ENCODE data around the gene SUMO3.

SUMO3 gene

GRCh38 chr21:44822484-44823178 lies 4.8 kb upstream of the SUMO3 start:
- H3K9me3 Mint-ChIP-seq, result peaks cover 30% of the 10 kb centered on the region
- no peak overlapping the region for H3K4me3 Mint-ChIP-seq
- H3K36me3 Mint-ChIP-seq (ENCODE audit: low read depth), result no peaks in the 10 kb centered on the region
- H3K27ac Mint-ChIP-seq, result no peak overlapping the region
- H3K27me3 Mint-ChIP-seq, result peaks cover 7% of the 10 kb centered on the region
- H3K4me1 Mint-ChIP-seq (ENCODE audit: low read depth), result peaks cover 12% of the 10 kb centered on the region

DNA sequence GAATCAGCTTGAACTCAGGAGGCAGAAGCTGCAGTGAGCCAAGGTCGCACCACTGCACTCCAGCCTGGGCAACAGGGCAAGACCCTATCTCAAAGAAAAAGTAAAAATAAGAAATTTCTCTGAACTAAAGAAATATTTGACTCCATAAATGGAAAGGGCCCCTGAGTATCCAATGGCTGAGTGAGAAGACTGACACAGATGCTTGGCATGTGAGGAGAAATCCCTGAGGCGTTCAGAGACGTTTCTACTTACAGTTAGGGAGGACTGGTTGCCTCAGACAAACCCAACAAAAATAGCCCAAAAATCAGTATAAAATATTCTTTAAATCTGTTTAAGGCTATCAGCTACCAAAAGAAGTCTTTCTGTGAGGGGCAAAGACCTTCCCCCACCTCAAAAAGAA lies 3.0 kb upstream of the SUMO3 start:
- H3K27ac Mint-ChIP-seq, result no peak overlapping the region
- H3K4me3 Mint-ChIP-seq, result no peak overlapping the region
- H3K9me3 Mint-ChIP-seq, result peaks cover 23% of the 10 kb centered on the region
- peaks cover 7% of the 10 kb centered on the region for H3K27me3 Mint-ChIP-seq
- peaks cover 20% of the 10 kb centered on the region for H3K4me1 Mint-ChIP-seq (ENCODE audit: low read depth)
- H3K36me3 Mint-ChIP-seq (ENCODE audit: low read depth), result no peaks in the 10 kb centered on the region

DNA sequence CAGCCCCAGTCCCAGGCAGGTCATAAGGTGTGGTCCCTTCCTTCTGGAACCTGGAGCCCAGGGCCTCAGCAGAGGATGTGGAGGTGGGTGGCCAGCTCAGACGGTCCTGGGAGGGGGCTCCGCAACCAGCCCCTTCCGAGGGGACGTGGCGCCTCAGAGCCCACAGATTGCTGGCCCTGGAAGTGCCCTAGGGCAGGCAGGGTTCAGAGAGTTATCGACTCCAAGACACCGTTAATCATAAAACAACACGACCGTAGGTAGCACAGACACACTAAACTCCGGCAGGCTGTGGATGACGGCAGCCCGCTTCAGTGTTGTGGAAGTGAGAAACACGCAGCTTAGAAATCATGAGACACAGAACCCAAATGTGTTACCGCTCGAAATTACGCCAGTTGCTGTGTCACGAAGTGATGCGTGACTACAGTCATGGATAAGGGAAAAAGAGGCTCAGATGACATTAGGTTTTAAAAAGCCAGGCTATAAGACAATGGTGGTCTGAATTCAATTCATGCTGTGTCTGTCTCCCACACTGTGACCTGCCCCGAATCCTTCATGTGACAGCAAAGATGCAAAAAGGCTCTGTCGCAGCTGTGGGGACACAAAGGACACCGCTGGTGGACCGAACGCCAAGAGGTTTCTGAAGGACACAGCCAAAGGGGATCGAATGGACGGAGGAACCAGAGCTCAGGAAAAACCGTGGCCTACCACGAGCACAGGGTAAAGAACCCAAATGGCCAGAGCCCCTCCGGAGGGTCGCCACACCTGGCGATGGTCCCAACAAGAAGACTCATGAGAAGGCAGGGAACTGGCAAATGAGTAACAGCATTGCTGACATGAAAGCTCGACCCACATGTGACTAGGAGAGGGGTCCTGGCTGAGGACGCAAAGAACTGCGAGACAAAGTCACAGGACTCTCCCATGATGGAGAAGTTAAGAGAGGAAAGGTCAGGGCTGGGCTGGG lies 1.7 kb upstream of the SUMO3 start:
- no peaks in the 10 kb centered on the region for H3K36me3 Mint-ChIP-seq (ENCODE audit: low read depth)
- peak overlapping the region; percentile 21 for H3K27ac Mint-ChIP-seq
- H3K27me3 Mint-ChIP-seq, result peaks cover 7% of the 10 kb centered on the region
- H3K9me3 Mint-ChIP-seq, result peaks cover 23% of the 10 kb centered on the region
- peak overlapping the region; percentile 66 for H3K4me3 Mint-ChIP-seq
- H3K4me1 Mint-ChIP-seq (ENCODE audit: low read depth), result peaks cover 21% of the 10 kb centered on the region

DNA sequence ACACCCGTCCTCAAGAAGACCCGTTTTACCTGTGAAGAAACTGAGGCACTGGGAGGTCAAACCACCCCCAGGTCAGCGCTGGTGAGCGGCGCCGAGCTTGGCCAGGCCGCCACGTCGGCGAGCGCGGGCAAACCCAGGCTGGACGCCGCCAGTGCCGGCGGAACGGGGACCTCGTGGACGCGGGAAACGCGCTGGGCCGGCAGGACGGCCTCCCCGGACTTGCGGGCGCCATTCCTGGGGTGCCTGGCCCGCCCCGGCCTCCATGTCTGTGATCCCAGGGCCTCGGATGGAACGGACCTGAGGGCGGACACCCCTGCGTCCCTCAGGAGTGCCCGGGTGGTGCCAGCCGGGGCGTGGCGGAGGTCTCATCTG lies 764 bp upstream of the SUMO3 start:
- Mint-ChIP-seq H3K4me3 (peak overlapping the region; percentile 66), H3K27me3 (peaks cover 7% of the 10 kb centered on the region), H3K27ac (no peak overlapping the region), H3K9me3 (peaks cover 20% of the 10 kb centered on the region), H3K36me3 (ENCODE audit: low read depth) (no peaks in the 10 kb centered on the region), H3K4me1 (ENCODE audit: low read depth) (peaks cover 21% of the 10 kb centered on the region)

DNA sequence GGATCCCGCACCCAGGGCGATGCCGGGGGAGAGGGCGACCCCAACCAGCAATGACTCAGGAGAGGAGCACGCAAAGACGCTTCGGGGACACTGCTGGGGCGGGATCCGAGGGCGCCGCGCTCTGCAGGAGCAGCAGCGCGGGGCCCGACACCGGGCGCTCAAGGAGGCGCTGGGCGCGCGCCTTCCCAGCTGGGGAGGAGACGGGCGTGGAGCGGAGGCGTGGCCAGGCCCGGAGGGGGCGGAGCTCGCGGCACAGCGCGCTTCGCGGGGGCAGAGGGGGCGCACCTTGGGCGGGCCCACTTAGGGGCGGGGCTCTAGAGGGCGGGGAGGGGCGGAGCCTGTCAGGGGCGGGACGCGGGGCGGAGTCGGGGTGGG lies 369 bp downstream of the SUMO3 start:
- H3K4me1 Mint-ChIP-seq (ENCODE audit: low read depth), result peaks cover 12% of the 10 kb centered on the region
- H3K27me3 Mint-ChIP-seq, result peaks cover 7% of the 10 kb centered on the region
- H3K9me3 Mint-ChIP-seq, result peaks cover 12% of the 10 kb centered on the region
- H3K36me3 Mint-ChIP-seq (ENCODE audit: low read depth), result peaks cover 8% of the 10 kb centered on the region
- no peak overlapping the region for H3K27ac Mint-ChIP-seq
- H3K4me3 Mint-ChIP-seq, result peak overlapping the region; percentile 74

DNA sequence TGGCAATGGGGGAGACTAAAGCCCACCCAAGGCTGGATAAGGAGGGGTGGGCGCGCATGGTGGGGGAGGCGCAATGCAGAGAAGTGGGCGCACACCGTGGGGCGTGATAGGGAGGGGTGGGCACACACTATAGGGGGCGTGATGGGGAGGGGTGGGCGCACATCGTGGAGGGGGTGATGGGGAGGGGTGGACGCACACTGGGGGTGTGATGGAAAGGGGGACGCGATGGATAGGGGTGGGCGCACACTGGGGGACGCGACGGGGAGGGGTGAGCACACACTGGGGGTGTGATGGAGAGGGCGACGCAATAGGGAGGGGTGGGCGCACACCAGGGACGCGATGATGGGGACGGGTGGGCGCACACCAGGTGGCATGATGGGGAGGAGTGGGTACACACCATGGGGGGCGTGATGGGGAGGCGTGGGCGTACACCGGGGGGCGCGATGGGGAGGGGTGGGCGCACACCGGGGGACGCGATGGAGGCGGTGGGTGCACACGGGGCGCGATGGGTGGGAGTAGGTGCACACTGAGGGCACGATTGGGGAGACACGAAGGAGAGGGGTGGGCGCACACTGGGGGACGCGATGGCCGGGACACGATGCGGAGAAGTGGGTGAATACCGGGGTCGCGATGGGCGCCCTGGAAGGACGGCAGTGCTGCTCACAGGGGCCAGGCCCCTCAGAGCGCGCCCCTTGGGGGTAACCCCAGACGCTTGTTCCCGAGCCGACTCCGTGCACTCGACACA lies 929 bp downstream of the SUMO3 start:
- peak overlapping the region; percentile 49 for H3K27ac Mint-ChIP-seq
- H3K4me1 Mint-ChIP-seq (ENCODE audit: low read depth), result peaks cover 10% of the 10 kb centered on the region
- peaks cover 6% of the 10 kb centered on the region for H3K9me3 Mint-ChIP-seq
- H3K27me3 Mint-ChIP-seq, result peaks cover 7% of the 10 kb centered on the region
- H3K4me3 Mint-ChIP-seq, result peak overlapping the region; percentile 81
- H3K36me3 Mint-ChIP-seq (ENCODE audit: low read depth), result peaks cover 8% of the 10 kb centered on the region

- peak overlapping the region; percentile 81 for H3K4me3 Mint-ChIP-seq
- H3K27ac Mint-ChIP-seq, result peak overlapping the region; percentile 49
- H3K4me1 Mint-ChIP-seq (ENCODE audit: low read depth), result peaks cover 14% of the 10 kb centered on the region
- peaks cover 14% of the 10 kb centered on the region for H3K36me3 Mint-ChIP-seq (ENCODE audit: low read depth)
- peaks cover 4% of the 10 kb centered on the region for H3K9me3 Mint-ChIP-seq
- peaks cover 7% of the 10 kb centered on the region for H3K27me3 Mint-ChIP-seq
Observed at GRCh38 chr21:44815852-44816628, 1.8 kb downstream of the SUMO3 start.

DNA sequence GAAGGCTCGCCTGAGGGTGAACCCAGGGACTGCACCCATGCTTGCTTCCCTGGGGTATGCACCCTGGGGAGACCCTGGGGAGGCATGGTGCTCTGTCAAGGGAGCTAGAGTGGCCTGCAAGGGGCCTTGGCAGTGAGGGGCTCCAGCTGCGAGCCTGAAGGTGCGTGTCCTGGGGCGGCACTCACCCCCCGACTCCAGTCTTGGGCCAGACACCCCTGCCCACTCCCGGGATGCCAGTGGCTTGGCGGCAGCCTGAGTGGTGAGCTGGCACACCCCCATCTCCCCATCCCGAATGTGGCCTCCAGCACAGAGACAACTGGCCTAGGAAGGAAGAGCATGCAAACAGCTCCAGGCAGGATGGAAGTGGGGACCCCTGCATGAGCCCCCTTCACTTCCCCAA lies 2.6 kb downstream of the SUMO3 start:
- Mint-ChIP-seq H3K4me1 (ENCODE audit: low read depth) (peaks cover 17% of the 10 kb centered on the region), H3K36me3 (ENCODE audit: low read depth) (peaks cover 21% of the 10 kb centered on the region), H3K27ac (no peak overlapping the region)

DNA sequence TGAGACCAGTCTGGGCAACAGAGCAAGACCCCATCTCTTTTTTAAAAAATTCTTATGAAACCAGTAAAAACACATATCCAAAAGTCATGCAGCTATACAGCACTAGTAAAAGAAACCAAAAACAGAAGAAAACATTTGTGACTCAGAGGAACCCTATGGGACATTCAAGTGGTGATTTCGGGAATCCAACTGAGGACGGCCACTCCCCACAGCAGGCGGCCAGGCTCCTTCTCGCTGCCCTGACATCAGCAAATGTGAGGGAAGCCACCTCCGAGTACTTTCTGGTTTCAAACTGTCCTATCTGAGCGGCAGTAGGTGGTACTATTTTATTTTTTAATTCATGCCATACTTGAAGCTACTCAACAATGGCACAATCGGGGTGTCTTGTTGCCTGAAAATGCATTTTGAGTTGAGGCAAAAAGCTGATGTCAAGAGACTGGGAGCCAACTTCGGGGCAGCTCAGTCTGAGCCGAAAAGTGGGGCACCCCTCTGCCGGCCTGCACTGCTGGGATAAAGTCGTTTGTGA lies 3.3 kb downstream of the SUMO3 start:
- peaks cover 26% of the 10 kb centered on the region for H3K36me3 Mint-ChIP-seq (ENCODE audit: low read depth)
- peaks cover 17% of the 10 kb centered on the region for H3K4me1 Mint-ChIP-seq (ENCODE audit: low read depth)
- H3K27ac Mint-ChIP-seq, result no peak overlapping the region
- no peak overlapping the region for H3K4me3 Mint-ChIP-seq
- H3K9me3 Mint-ChIP-seq, result no peaks in the 10 kb centered on the region
- H3K27me3 Mint-ChIP-seq, result peaks cover 2% of the 10 kb centered on the region

More for the DNA sequence above, 2.6 kb downstream of the SUMO3 start:
- Mint-ChIP-seq H3K4me3 (no peak overlapping the region), H3K27me3 (peaks cover 7% of the 10 kb centered on the region), H3K9me3 (peaks cover 4% of the 10 kb centered on the region)

DNA sequence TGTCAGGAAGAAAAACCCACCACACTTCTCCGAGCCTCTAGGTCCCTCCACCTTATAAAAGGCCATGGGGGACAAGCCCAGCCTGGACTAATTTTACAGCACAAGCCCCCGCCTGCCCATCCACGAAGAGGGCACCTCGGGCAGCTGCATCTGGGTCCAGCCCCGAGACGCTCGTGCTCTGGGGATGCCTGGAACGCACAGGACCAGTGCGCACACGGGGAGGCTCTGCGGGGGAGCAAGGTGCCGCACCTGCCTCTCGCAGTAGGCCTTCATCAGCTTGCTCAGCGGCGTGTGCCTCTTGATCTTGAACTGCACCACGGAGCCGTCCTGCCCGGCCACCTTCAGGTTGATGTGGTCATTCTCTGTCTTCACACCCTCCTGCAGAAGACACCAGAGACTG lies 4.1 kb downstream of the SUMO3 start:
- Mint-ChIP-seq H3K27ac (no peak overlapping the region), H3K27me3 (no peaks in the 10 kb centered on the region), H3K4me3 (no peak overlapping the region), H3K9me3 (no peaks in the 10 kb centered on the region), H3K4me1 (ENCODE audit: low read depth) (peaks cover 17% of the 10 kb centered on the region), H3K36me3 (ENCODE audit: low read depth) (peaks cover 33% of the 10 kb centered on the region)

DNA sequence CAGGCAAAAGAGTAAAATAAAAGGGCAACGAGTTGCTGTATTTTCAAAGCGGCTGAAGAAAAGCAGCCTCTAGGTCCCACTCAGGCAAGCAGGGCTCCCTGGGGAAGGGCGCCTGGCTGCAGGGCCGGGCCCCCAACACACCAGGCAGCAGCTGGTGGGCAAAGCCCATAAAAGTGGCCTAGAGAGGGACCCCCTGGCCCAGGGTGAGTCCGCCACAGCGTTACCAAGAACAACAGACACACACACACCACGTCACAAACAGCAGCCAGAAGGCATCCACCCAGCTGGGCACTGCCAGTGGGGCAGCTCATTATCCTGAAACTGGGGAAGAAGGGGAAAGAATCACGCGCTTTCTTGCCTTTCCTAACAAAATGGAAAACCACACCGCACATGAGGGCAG lies 4.7 kb downstream of the SUMO3 start:
- H3K4me3 Mint-ChIP-seq, result no peak overlapping the region
- H3K36me3 Mint-ChIP-seq (ENCODE audit: low read depth), result peaks cover 38% of the 10 kb centered on the region
- H3K4me1 Mint-ChIP-seq (ENCODE audit: low read depth), result peaks cover 17% of the 10 kb centered on the region
- H3K9me3 Mint-ChIP-seq, result no peaks in the 10 kb centered on the region
- H3K27me3 Mint-ChIP-seq, result no peaks in the 10 kb centered on the region
- H3K27ac Mint-ChIP-seq, result no peak overlapping the region

DNA sequence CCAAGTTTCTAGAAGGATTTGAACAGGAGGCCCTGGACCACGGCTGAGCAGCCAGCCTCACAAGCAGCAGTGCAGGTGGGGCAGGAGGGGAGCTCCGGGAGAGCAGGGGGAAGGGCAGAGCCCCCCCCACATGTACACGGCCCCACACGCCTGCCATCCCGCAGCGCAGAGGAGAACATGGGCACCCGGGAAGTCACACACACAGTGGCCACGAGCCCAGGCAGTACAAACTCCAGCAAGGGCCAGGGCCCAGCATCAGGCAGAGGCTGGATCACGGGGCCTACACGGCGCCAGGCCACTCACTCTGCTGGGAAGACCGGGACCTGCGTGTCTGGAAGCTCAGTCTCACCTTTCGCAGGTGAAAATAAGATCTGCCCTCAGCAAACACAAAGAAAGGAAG lies 5.2 kb downstream of the SUMO3 start:
- H3K27ac Mint-ChIP-seq, result no peak overlapping the region
- H3K9me3 Mint-ChIP-seq, result no peaks in the 10 kb centered on the region
- peaks cover 17% of the 10 kb centered on the region for H3K4me1 Mint-ChIP-seq (ENCODE audit: low read depth)
- H3K27me3 Mint-ChIP-seq, result no peaks in the 10 kb centered on the region
- peaks cover 38% of the 10 kb centered on the region for H3K36me3 Mint-ChIP-seq (ENCODE audit: low read depth)
- no peak overlapping the region for H3K4me3 Mint-ChIP-seq

- Mint-ChIP-seq H3K4me3 (no peak overlapping the region), H3K27me3 (no peaks in the 10 kb centered on the region), H3K9me3 (no peaks in the 10 kb centered on the region), H3K36me3 (ENCODE audit: low read depth) (peaks cover 55% of the 10 kb centered on the region), H3K27ac (peak overlapping the region; percentile 87), H3K4me1 (ENCODE audit: low read depth) (peaks cover 8% of the 10 kb centered on the region)
Observed at GRCh38 chr21:44810779-44811178, 7.1 kb downstream of the SUMO3 start.

GRCh38 chr21:44805859-44806258 lies 12.0 kb downstream of the SUMO3 start:
- Mint-ChIP-seq H3K9me3 (no peaks in the 10 kb centered on the region), H3K36me3 (ENCODE audit: low read depth) (peaks cover 77% of the 10 kb centered on the region), H3K4me3 (no peak overlapping the region), H3K27me3 (no peaks in the 10 kb centered on the region), H3K4me1 (ENCODE audit: low read depth) (peaks cover 29% of the 10 kb centered on the region), H3K27ac (no peak overlapping the region)
